ENCODE results near the gene EPB41L4A.

The EPB41L4A gene

DNA sequence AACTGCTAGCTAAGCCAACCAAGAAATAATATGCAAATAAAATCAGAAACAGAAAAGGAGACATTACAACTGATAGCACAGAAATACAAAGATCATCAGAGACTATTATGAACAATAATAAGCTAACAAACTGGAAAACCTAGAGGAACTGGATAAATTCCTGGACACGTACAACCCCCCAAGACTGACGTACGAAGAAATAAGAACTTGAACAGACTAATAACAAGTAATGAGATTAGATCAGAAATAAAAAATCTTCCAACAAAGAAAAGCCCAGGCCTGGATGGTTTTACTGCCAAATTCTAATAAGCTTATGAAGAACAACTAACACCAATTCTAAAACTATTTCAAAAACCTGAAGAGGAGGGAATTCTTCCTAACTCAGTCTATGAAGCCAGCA lies 67.9 kb downstream of the EPB41L4A start:
- DNase-seq = no peak

DNA sequence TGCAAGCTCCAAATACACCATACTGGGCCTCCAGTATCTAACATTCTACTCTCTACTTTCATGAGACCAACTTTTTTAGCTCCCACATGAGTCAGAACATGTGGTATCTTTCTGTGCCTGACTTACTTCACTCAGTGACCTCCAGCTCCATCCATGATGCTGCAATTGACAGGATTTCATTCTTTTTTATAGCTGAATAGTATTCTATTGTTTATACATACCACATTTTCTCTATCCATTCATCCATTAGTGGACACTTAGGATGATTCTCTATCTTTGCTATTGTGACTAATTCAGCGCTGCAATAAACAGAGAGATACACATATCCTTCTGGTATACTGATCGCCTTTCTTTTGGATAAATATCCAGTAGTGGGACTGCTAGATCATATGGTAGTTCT lies 68.5 kb downstream of the EPB41L4A start:
- DNase-seq = no peak

DNA sequence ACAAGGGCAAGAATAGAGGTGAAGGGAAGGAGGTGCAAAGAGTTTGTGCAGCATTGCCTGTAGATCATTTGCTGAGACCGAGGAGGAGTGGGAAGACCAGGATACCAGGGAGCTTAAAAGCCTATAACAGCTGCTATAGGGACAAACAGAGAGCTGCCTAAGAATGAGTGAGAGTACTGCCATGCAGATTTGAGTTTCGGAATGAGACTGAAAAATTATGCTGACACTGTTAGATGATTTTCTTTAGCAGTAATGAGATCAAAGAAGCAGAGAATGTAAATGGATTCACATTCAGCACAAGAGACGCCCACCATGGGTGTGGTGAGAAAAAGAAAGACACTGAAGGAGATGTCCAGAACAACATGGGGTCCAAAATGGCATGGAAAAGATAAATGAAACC lies 69.7 kb downstream of the EPB41L4A start:
- no peak for DNase-seq

DNA sequence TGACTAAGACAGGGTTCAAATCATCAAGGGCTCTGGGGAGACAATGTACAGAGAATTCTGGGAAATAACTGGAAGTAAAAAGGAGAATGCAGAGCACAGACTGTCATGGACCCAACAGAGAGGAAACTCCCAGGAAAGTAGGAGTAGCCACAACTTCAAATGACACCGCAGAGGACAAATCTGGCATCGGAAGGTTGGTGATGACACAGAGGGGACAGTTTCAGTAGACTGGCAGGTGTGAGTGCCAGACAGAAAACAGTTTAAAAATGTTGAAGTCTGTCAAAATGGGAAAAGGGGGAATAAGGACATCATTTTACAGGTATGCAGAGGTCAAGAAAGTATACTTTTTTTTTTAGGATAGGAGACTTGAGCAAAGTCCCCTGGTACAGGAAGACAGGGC lies 70.2 kb downstream of the EPB41L4A start:
- no peak for DNase-seq

DNA sequence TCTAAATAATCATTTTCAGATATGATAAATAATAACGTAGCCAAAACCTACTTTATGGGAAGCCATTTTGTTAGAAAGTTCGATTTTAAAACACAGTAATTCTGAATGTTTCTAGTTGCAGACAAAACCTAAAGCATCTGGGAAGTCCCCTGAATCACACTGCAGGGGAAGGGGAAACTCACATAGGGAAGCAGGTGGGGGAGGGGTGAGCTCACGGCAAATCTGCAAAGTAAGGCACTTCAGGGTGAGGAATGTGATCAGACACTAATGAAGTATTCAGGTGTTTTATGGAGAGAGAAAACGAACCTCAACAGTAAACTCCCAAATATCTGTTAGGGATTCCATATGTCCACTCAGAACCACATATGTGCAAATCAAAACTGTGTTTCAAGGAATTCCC lies 70.7 kb downstream of the EPB41L4A start:
- no peak for DNase-seq

DNA sequence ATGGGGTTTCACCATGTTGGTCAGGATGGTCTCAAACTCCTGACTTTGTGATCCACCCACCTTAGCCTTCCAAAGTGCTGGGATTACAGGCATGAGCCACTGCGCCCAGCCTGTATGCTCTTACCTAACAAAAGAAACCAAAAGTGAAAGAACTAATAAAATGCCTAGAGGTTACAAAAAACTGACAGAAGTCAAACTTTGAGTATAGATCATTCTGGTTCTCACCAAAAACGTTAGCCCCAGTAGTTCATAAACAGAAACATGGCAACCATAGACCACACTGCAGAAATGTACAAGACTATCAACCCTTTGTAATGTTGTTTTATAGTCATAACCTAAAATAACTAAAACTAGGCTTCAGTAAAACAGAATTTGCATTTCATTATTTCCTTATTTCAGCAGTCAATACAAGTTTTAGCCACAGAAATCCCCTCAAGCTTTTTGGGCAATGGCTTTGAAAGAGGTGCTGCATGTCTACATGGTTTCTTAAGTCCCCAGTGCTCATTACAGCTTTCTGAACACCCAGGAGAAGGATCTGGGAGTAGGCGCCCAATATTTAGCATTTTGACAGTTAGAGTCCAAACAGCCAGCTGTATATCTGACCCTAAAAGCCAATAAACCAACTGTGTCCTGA lies 72.5 kb downstream of the EPB41L4A start:
- DNase-seq = no peak

DNA sequence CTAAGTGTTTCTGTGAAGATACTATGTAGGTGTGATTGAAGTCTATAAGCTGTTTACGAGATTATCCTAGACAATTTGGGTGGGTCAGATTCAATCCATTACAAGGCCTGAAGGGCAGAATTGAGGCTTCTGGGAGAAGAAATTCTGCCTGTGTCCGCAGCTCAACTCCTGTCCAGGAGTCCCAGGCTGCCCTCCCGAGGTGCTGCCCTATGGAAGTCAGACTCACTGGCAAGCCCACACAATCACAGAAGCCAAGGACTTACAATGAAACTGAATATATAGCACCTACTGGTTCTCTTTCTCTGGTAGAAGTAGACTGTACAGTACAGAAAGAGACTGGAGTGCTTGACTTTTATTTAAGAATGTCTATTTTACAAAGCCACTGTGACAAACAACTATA lies 74.5 kb downstream of the EPB41L4A start:
- no peak for DNase-seq

DNA sequence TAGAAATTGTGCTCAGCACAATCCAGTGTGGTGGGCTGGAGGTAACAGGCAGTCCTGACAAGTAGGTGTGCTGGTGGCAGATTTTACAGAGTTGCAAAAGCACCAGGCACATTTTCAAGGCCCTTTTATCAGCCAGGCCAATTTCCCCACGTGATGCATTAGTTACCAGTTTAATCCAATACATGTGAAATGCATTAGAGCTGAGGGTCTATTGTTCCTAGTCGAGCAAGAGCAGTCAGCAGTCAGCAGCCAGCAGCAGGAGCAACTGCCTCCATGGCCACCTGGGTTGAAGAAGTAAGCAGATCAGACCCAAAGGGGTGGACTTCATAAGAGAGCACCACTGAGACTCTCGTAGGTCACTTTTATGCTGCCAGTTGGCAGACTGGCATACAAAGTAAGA lies 76.7 kb downstream of the EPB41L4A start:
- DNase-seq = no peak

DNA sequence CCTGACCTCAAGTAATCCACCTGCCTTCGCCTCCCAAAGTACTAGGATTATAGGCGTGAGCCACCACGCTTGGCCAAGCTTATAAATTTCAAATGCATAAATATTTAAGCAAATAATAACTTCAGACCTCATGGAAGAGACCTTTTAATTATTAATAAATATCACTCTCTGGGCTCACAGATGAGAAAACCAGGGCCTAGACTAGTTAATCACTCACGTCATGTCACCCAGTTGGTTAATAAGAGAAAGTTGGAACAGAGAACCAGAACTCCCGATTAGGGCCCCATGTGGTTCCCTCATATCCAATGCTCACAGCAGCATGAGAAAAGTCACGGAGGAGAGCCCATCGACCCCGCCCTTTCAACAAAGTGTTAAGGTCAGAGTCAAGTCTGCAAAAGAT lies 79.3 kb downstream of the EPB41L4A start:
- no peak for DNase-seq

DNA sequence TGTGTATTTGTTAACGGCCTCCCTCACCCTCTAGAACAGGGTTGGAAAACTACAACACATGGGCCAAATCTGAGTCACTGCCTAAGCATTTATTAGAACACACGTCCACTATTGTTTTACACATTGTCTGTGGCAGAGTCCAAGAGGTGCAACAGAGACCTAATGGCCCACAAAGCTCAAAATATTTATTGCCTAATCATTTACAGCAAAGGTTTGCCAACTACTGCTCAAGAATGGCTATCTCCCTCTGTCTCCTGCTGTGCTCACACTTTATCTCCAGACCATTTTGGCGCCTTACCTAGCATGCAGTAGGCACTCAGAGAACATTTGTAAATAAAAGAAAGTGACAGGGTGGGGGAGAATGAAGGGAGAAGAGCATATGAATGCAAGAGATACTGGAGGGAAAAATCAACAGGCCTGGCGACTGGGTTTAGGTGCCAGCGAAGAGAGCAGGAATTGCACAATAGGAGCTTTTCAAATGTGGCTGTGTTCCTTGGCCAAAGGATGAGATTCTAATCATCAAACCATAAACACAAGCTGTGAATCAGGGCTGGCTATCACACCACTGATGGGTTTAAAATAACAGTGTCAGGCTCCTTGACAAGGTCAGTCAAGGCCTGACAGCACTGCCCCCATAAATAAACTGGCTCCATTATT lies 80.3 kb downstream of the EPB41L4A start:
- DNase-seq = peak; percentile 80

DNA sequence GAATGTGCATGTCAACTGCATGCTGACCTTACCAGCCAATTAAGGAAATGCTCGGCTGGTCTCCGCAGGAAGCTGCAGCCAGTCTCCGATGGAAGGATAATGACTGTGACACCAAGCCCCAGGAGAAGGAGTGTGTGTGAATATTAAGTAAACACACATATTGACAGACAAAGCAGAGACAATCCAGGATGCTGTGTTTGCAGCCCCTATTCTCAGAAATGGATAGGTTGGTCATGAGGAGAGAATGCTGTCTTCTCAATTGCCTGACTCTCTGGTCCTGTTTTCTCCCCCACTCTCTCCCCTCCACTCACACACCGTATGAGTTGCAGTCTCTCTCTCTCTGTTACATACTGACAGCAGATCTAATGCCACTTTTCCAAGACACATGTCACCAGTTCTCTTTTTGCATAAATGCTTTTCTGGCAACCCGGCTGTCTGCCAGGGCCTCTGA lies 85.7 kb downstream of the EPB41L4A start:
- DNase-seq = peak; percentile 37

DNA sequence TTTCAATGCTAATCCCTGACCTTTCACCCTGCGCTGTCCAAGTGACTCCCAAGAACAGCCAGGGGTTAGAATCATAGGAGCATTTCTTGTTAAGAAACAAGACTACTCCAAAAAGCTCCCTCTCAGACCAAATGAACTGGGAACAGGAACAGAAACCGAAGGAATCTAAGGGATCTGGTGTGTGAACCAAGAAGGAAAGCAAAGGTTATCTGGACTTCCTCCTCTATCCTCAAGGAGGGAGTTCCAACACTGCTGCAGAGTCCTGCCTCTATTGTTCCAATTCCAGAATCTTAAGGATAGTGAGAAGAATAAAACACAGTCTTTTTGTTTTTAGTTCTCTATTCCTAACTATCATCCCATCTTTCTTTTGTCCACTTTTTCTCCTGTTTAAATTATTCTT lies 87.2 kb downstream of the EPB41L4A start:
- DNase-seq = no peak

DNA sequence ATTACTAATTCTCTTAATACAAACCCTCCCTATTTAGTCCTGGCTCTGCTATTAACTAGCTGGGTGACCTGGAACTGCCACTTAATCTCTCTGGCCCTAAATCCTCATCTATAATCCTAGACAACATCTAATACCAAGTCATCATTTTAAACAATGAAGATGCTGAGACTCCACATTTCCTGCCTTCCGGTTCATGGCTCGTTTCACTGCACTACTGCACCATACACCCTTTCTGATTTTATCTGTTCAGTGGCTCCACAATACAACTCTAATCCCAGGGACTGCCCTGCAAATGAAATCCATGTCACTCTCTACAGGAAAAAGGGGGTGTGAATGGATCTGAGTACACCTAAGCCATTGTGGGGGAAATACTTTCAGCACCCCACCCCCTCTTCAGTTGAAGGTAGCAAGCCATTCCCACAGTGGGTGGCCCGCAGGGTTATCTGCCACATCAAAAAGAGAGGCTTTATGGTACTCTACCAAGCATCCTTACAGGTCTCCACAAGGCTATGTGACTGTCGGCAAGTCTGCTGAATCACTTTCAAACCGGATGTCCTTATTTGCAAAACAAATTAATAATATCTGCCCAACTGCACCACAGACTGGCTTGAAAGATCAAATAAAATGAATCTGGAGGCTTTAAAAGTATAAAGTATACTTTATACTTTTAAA lies 89.5 kb downstream of the EPB41L4A start:
- DNase-seq = no peak

DNA sequence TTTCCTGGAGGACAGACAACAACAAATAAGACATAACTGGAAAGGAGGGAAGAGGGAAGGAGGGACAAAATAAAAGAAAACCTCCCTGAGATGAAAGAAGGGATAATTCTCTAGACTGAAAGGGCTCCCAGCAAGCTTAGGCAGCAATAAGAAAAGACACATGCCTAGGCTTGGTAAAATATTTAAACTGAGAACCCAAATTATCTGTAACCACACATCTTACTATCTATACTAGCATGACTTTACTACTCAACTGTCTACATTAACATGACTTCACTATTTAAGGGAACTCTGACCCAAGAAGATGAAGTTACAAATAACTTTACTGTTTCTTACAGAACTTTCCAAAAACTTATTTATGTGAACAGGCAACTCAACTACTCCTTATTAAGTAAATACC lies 95.9 kb downstream of the EPB41L4A start:
- DNase-seq = no peak

DNA sequence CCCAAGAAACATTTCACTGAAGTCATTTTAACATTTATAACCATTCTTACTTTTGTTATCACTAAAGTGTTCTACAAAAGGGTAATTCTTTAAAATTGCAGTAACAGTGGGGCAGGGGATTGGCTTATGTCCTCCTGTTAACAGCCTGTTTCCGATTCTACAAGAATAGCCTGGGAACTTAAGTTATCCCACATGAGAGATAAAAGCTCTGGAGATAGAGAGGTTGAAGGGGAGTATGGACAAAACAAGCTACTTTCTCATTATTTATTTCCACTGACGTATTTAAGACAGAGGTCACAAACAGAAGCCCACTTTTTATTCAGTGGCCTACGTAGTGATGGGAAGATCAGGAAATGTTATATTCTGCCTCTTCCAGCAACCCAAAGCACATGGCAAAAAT lies 98.7 kb downstream of the EPB41L4A start:
- DNase-seq = no peak

DNA sequence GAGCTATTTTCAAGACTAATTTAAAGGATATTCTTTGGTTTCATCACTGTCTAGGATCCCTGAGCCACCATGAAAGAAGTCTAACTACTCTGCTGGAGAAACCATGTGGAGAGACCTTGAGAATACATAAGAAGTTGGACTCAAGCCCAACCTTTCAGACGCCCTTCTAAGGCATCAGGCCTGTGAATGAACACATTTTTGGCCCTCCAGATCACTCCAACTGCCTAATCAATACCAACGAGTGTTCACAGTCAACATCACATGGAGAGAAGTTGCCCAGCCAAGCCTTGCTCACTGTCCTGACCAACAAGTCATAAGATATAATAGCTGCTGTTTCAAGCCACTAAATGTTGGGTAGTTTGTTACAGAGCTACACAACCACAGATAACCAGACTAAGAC lies 100.7 kb downstream of the EPB41L4A start:
- DNase-seq = no peak

DNA sequence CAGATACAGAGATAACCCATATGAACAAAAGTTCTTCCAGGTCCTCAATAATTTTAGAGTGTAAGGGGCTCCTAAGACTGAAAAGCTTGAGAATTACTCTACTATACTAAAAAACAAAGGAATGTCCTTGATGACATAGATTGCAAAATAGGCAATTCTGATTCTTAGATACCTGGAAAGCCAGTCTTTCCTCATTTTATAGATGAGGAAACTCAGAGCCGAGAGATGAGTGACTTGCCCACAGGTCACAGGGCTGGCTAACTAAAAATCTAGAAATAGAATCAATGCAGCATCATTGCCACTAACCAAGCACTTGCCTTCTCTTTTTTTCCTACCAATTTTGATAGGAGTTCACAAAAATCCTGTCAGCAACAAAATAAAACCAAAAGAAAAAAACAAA lies 101.2 kb downstream of the EPB41L4A start:
- DNase-seq = no peak

DNA sequence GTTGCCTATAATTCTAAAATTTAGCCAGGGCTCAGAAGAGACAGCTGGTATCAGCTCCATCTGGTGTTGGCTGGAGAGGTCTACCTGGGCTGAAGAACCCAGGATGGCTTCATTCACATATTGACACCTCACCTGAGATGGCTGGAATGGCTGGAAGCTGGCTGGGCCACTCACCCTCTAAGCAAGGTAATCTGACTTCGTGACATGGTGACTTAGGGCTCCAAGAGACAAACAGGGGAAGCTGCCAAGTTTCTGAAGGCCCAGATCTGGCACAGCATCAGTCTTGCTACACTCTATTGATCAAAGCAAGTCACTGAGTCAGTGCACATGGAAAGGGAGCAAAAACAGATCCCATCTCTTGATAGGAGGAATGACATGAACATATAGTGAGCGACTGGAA lies 102.3 kb downstream of the EPB41L4A start:
- no peak for DNase-seq

DNA sequence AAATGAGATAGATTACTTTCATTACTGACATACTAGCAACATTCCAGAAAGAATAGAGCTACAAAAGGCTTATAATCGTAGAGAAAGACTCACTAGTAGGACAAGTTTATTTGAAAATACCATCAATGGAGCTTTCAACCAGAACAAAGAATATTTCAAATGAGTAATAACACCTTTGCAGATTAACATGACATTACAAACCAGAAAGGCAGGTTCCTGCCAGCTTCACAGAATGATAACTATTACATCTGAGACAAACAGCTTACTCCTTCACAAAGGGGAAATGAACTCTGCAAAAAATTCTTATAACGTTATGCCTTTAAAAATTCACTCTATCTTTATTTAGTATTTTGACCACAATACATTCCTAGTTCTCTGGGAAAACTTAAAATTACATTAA lies 103.1 kb downstream of the EPB41L4A start:
- no peak for DNase-seq

DNA sequence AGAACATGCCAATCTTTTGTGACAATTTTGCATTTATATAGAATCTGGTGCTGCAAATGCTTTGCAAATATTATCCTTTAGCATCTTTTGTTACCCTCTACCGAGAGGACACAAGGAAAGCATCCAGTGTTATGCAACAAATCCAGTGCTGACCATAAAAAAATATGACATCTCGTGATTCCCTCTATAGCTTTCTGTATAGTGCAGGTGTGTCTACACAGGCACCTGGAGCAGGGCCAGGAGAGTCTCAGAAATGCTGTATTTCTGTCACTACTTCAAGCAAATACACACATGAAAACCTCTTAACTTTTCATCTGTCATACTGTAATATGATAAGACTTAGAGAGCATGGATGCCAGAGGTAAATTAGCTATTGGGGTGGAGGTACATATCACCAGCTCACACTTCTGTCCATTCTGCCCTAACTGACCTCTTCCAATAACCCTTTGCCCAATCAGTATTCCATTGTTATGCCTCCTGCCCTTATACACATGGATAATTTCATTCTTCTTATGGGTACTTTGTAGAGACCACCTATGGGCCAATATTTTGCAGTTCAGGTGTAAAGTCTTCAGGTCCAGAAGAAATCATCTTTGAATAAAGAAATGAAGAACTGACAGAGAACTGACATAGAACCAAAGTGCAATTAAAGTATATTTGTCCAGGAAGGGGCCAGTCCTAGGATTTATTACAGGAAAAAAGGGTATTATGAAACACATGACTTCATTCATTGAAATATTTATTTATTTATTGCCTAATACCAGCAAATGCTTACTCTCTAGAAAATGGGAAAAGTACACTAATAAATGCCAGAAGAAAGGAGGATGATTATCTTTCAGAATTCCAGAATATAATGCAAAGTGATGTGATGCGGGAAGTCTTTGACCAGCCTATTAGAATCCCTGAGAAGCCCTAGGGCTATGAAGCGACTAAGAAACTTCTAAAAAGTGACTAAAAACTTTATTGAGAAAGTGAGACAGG lies 106.5 kb downstream of the EPB41L4A start:
- DNase-seq = peak; percentile 31

DNA sequence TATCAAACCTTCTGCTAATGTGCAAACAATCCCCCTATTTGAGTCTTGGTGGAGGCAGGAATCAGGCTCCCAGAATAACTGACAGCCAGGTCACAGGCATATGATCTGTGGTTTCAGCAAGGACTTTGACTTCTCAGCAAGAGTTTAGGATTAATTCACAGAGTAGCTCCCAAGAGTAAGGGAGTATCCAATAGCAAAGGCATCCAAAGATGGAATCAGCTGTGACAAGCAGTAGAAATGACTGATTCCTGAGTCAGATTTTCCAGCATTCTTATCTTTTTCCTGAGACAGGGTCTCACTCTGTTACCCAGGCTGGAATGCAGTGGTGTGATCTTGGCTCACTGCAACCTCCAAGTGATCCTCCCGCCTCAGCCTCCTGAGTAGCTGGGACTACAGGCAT lies 108.3 kb downstream of the EPB41L4A start:
- DNase-seq = no peak

DNA sequence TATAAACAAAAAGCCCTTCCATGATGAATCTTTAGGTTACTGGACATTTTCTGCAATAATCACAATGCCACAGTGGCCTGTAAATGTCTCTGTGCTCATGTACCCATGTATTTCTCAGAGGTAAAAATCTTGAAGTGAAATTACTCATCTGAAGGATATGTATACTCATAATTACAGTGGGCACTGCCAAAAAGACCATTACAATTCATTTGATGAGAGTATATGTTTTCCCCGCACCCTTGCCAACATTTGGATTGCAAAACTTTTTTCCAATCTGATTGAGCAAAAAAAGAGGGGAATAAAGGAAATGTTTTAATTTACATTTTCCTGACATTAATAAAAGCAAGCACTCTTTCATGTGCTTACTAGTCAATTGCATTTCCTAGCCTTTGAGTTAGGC lies 110.5 kb downstream of the EPB41L4A start:
- no peak for DNase-seq

DNA sequence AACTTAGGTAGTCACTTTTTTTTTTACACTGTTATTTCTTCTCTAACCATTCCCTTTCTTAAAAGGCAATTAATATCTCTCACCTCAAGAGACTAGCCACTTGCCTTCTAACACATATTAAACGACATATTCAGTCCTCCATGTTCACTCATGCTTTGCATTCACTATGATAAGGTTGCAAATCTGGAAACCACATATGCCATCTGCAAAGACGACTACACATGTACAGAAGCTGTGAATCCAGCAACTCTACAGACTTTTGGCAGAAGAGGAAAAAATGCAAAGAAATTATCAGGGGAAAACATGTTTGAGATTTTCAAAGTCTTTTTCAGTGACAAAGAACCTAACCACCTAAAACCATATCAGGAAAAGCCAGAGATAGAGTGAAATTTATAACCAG lies 112.1 kb downstream of the EPB41L4A start:
- DNase-seq = no peak
